GM18505 (cell line): ENCODE results near the gene ALK.

Experiments
- ATAC-seq: cut with Tn5 transposase; IDR thresholded peaks from one replicate; pipeline ENCODE4 v1.9.1; 2021; ENCODE audit not compliant: unreplicated experiment
- POLR2A ChIP-seq: IDR thresholded peaks from 4 replicates; pipeline ENCODE4 v1.6.1; 2011; ENCODE audit warnings: borderline replicate concordance; ENCODE audit not compliant: insufficient read depth, insufficient read length; ENCODE audit errors: extremely low read depth

The ALK gene

DNA sequence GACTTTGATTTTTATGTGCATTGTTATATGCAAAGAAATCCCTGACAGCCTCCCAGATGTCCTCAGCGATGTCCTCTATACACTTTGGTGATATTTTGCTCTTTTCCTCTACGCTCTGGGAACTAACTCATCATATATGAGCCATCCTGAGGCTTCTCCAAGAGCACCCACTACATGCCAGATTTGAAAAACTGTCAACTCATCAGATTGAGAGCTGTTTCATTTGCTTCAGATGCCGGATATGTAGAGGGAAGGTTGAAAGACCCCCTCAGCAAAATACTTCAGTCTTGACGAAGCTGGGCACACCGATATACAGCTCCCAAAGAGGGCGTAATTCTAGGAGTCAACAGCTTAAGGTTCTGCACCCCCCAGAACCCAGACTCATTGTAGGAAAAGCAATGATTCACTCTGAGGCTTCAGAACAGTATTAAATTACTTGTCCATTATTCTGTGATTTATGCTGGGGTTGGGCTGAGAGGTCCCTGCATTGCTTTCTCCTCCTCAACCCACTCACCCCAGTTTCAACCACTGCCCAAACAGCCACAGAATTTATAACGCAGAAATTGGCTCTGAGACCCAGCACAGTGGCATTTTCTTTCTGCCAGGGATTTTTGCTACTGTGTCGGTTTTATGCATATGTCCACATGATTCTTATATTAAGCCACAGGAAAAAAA is 341.8 kb downstream of the ALK start:
- ATAC-seq, result no peak
- TF ChIP-seq POLR2A, result no peak

GRCh38 chr2:29578084-29578598 is 343.2 kb downstream of the ALK start:
- no peak for ATAC-seq
- TF ChIP-seq POLR2A, result no peak

- no peak for ATAC-seq
Measured at GRCh38 chr2:29576231-29576630, 345.2 kb downstream of the ALK start.

DNA sequence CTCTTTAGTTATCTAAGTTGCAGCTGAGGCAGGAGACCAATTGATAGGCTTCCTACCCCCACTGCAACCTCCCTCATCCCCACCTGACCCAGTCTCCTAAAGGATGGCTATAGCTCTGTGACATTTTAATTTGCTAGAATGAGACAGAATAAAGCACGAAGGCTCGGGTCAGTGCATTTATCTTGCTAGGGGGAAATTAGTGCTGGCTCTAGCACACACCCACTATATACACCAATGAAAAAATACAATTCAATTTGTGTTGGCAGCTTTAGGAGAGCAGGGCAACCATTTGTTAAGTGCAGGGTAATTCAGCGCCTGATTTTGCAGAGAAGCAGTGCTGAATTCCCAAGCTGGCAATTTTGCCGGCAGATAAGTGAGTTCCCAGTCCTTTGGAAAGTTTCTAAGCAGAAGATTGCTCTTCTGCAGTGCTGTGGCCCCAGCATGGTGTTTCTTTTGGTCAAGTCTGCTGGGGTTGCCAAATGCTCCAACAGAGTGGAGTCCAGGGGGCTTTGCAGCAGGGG is 346.0 kb downstream of the ALK start:
- no peak for TF ChIP-seq POLR2A
- ATAC-seq, result no peak

More at GRCh38 chr2:29576231-29576630, 345.2 kb downstream of the ALK start:
- no peak for TF ChIP-seq POLR2A

- no peak for ATAC-seq
- TF ChIP-seq POLR2A, result no peak
Measured at GRCh38 chr2:29573612-29574011, 347.8 kb downstream of the ALK start.

DNA sequence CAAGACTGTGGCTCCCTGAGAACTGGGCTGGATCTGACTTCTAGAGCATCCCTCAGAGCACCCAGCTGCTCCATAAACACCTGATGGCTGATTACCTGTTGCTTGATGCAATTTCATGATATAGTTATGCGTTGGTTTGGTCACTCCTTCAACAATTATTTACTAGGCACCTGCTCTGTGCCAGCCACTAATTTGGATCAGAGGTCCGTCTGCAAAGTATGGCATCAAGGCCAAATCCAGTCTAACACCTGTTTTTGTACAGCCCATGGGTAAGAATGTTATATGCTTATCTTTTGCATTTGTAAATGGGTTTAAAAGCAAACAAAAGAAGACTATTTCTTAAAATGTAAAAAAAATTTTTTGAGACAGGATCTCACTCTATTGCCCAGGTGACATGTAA is 348.2 kb downstream of the ALK start:
- no peak for TF ChIP-seq POLR2A
- ATAC-seq, result no peak

DNA sequence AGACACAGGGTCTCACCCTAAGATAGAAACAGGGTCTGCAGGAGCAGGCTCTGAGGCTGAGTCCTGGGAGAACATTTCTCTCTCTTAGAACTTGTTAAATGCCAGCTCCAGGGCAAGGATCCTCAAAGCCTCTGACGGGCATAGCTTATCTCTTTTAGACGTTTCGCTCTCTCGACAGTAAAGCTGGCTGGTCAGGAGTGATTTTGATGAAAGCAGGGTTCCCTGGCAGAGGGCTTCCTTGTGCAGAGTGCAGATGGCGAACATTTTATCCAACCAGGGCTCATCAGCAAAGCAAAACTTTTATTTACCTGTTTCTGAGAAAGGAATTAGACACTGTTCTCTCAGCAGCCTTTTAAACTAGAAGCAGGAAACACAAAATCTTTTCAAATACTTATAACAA is 350.8 kb downstream of the ALK start:
- no peak for ATAC-seq
- TF ChIP-seq POLR2A, result no peak

DNA sequence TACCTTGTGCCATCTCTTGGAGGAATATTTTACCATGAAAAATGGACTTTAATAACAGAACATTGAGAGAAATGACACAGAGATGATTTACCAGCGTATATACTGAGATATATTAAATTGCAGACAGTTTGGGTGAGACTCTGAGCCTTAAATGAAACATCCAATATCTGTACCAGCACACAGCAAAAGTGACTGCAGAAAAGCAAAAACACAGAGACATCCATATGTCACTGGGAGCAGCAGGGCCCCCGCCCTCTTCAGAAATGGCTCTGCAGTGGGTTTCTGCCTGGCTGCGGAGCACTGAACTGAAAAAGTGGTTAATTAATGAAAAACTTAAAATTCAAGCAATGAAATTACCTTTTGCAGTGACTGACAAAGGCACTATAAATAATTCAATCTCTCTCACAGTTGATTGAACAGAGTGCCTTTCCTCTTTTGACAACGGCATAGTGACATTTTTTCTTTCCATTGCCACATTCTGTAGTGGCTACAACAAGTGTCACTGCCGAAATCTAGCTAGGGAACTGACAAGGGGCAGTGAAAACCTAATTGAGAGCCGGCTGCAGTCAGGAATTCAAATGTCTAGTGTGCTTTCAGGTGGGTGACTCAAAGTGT is 353.4 kb downstream of the ALK start:
- no peak for TF ChIP-seq POLR2A
- ATAC-seq, result no peak

GRCh38 chr2:29563697-29564096 is 357.7 kb downstream of the ALK start:
- no peak for ATAC-seq
- no peak for TF ChIP-seq POLR2A

DNA sequence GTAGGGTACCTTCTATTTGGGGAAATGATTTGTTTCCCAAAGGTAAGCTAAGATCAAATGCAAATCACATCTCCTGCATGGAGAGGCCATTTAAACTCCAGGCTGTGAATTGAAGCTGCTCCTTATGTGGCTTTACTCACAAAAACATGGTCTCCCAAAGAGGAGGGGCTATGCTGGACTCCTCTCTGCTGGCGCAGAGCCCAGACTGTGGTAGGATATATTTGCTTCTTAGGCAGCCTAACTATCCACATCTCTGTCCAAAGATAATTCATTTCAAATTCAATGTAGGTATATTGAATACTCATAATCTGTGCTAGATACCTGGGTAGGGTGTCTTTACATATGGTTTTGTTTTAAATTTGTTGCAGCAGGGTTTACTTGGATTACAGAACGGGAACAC is 358.5 kb downstream of the ALK start:
- no peak for ATAC-seq
- TF ChIP-seq POLR2A, result no peak

- ATAC-seq, result no peak
- no peak for TF ChIP-seq POLR2A
Measured at GRCh38 chr2:29562319-29562718, 359.1 kb downstream of the ALK start.

DNA sequence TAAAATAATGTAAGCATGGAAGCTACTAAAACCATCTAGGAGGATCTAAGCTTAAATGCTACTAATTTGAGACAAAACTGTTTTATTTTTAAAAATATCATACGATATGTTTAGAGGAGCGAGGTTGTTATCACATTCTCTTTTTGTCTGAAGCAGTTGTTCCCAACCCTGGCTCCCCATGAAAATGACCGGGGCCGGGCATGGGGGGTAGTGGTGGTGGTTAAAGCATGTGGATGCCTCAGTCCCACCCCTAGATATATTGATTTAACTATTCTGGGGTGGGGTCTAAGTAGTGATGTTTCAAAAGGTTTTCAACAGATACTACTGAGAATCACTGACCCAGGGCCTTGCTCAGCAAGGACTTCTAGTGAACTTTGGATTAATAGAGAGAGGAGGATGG is 359.8 kb downstream of the ALK start:
- no peak for TF ChIP-seq POLR2A
- ATAC-seq, result no peak

GRCh38 chr2:29561181-29561580 is 360.2 kb downstream of the ALK start:
- ATAC-seq, result no peak
- no peak for TF ChIP-seq POLR2A

DNA sequence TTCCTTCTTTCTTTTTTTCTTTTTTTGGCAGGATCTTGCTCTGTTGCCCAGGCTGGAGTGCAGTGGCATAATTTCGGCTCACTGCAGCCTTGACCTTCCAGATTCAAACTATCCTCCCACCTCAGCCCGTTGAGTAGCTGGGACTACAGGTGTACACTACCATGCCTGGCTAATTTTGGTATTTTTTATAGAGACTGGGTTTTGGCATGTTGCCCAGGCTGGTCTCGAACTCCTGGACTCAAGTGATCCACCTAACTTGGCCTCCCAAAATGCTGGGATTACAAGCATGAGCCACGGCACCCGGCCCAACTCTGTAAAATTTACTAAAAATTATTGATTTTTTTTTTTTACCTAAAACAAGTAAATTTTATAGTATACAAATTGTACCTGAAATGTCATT is 360.8 kb downstream of the ALK start:
- no peak for ATAC-seq
- no peak for TF ChIP-seq POLR2A
